Cardiac fibroblast (primary cell): ENCODE measurements around the gene CPLANE1.

Experiments
- DNase-seq, 2 donors: peaks; one replicate each; pipeline versions ENCODE4 v3.0.0 to v3.0.0-alpha.2; 2010; ENCODE audit warnings: low read depth in 2 of 2
- H3K4me3 ChIP-seq, 2 donors: replicated peaks in 1 of 2; 1 replicate in 1 of 2; 2 replicates in 1 of 2; pipeline ENCODE4 v1.5.1; 2011; ENCODE audit warnings: low read depth in 2 of 2, low read length in 2 of 2, mild to moderate bottlenecking in 2 of 2, moderate library complexity in 1 of 2
- CTCF ChIP-seq: IDR thresholded peaks from one replicate; pipeline ENCODE4 v1.5.1; 2011; ENCODE audit warnings: low read depth, mild to moderate bottlenecking, low read length, inconsistent platforms

CPLANE1 gene

GRCh38 chr5:37133939-37134338 is 115.2 kb downstream of the CPLANE1 start:
- peak; percentile 49 to 70 for DNase-seq

GRCh38 chr5:37132646-37133045 is 116.5 kb downstream of the CPLANE1 start:
- H3K4me3 ChIP-seq: no peak overlapping the region
- no peak for TF ChIP-seq CTCF
- DNase-seq: peak in 1 of 2 donors; percentile 29

More at GRCh38 chr5:37133939-37134338, 115.2 kb downstream of the CPLANE1 start:
- H3K4me3 ChIP-seq: no peak overlapping the region
- no peak for TF ChIP-seq CTCF

GRCh38 chr5:37121465-37121864 is 127.7 kb downstream of the CPLANE1 start:
- no peak for TF ChIP-seq CTCF
- no peak overlapping the region for H3K4me3 ChIP-seq
- DNase-seq: peak in 1 of 2 donors; percentile 4

GRCh38 chr5:37121027-37121426 is 128.1 kb downstream of the CPLANE1 start:
- no peak for DNase-seq
- no peak overlapping the region for H3K4me3 ChIP-seq
- TF ChIP-seq CTCF: no peak

GRCh38 chr5:37120270-37120669 is 128.9 kb downstream of the CPLANE1 start:
- no peak for DNase-seq
- H3K4me3 ChIP-seq: no peak overlapping the region
- TF ChIP-seq CTCF: no peak

- no peak for DNase-seq
- H3K4me3 ChIP-seq: no peak overlapping the region
- TF ChIP-seq CTCF: no peak
These were observed 132.8 kb downstream of the CPLANE1 start for GRCh38 chr5:37116359-37116758.

- DNase-seq: no peak
- no peak for TF ChIP-seq CTCF
- no peak overlapping the region for H3K4me3 ChIP-seq
These were observed 136.7 kb downstream of the CPLANE1 start for GRCh38 chr5:37112383-37112991.
